K562 (cell line): ENCODE data around the gene PABPC3. TPM values are rescaled to one million over a fixed set of nuclear protein-coding genes. Genes with fewer than 3 reads are reported as not detected.

Experiments used
- ATAC-seq: fragments of 200-7000 bp; cut with Tn5 transposase; 3 replicates; pipeline ENCODE4 v1.9.1; 2020; ENCODE audit warnings: moderate library complexity
- BruUV-seq: library from RNA; stranded (reverse); fragments of 400-500 nt; replicated peaks from 2 replicates; lab custom pipeline; 2021; lab: Mats Ljungman, UMichigan
- CTCF ChIA-PET: fragments of 300-600 bp; formaldehyde crosslinking; extraction: SDS; loops from one replicate; lab custom pipeline; 2021; ENCODE audit warnings: low intra/inter-chr PET ratio; lab: Yijun Ruan, JAX
- POLR2A ChIA-PET: fragments of 300-600, 350-650 bp; sonication (Branson Sonifier 250); formaldehyde crosslinking; extraction: SDS; loops from one replicate; lab custom pipeline; 2021; ENCODE audit warnings: antibody characterized with exemption, inconsistent platforms; lab: Yijun Ruan, JAX
- DNase-seq, 4 experiments: peaks; one replicate each; pipeline versions ENCODE4 v3.0.0 to v3.0.0-alpha.2; 2011 to 2018; ENCODE audit warnings: low spot score in 3 of 4, mixed read lengths in 3 of 4; ENCODE audit errors: extremely low read depth in 1 of 4
- FAIRE-seq: peaks from 2 replicates; lab custom pipeline; 2011; peaks lifted over from hg19 to GRCh38; lab: Jason Lieb, UNC
- H2AFZ ChIP-seq: 2 replicates; pipeline ENCODE4 v1.6.0; 2011; ENCODE audit warnings: low read depth, low read length, control low read depth, inconsistent platforms
- H3K27ac ChIP-seq: fragments of 200-600 bp; 3 replicates; pipeline ENCODE4 v1.8.0; 2011; ENCODE audit warnings: low read depth, mild to moderate bottlenecking, control low read depth, inconsistent platforms, low read length, moderate library complexity, mixed read lengths; ENCODE audit errors: extremely low read depth
- H3K27me3 ChIP-seq, 2 experiments: fragments of 300-600 bp in 1 of 2; 2 replicates in 1 of 2; 3 replicates in 1 of 2; pipeline versions ENCODE4 v1.6.0 to v1.8.0; 2011; ENCODE audit warnings: inconsistent platforms in 2 of 2, low read length in 2 of 2, mild to moderate bottlenecking in 1 of 2, mixed read lengths in 1 of 2, moderate library complexity in 1 of 2; ENCODE audit not compliant: control insufficient read depth in 2 of 2, insufficient read depth in 2 of 2
- H3K36me3 ChIP-seq: fragments of 300-600 bp; 3 replicates; pipeline ENCODE4 v1.8.0; 2011; ENCODE audit warnings: mild to moderate bottlenecking, low read length, inconsistent platforms; ENCODE audit not compliant: control insufficient read depth, insufficient read depth
- H3K4me1 ChIP-seq, 2 experiments: fragments of 200-600 bp in 1 of 2; replicated peaks in 1 of 2; 2 replicates in 1 of 2; 3 replicates in 1 of 2; pipeline versions ENCODE4 v1.5.1 to v1.8.0; 2011; ENCODE audit warnings: inconsistent platforms in 2 of 2, low read length in 2 of 2, mild to moderate bottlenecking in 1 of 2, mixed read lengths in 1 of 2, moderate library complexity in 1 of 2; ENCODE audit not compliant: control insufficient read depth in 2 of 2, insufficient read depth in 2 of 2
- H3K4me2 ChIP-seq: 2 replicates; pipeline ENCODE4 v1.6.1; 2011; ENCODE audit warnings: low read length, control low read depth, inconsistent platforms, mixed read lengths; ENCODE audit not compliant: insufficient read depth
- H3K4me3 ChIP-seq: fragments of 200-600 bp; sonication (generic), shearing (Covaris generic); 2 replicates; pipeline ENCODE4 v1.5.1; 2016; ENCODE audit warnings: control low read depth, inconsistent platforms
- H3K79me2 ChIP-seq: fragments of 200-600 bp; 3 replicates; pipeline ENCODE4 v1.8.0; 2011; ENCODE audit warnings: low read length, inconsistent platforms; ENCODE audit not compliant: control insufficient read depth, insufficient read depth
- H3K9ac ChIP-seq, 2 experiments: 2 replicates each; pipeline versions ENCODE4 v1.6.0 to v1.6.1; 2011; ENCODE audit warnings: low read depth in 2 of 2, low read length in 2 of 2, control low read depth in 1 of 2, inconsistent platforms in 1 of 2, mild to moderate bottlenecking in 1 of 2, mixed read lengths in 1 of 2; ENCODE audit not compliant: insufficient read depth in 1 of 2
- H3K9me1 ChIP-seq: one replicate; pipeline ENCODE4 v1.6.0; 2011; ENCODE audit warnings: inconsistent platforms, mild to moderate bottlenecking, low read length, moderate library complexity; ENCODE audit not compliant: control insufficient read depth, insufficient read depth
- H3K9me3 ChIP-seq: replicated peaks from 2 replicates; pipeline ENCODE4 v1.5.1; 2011; ENCODE audit warnings: low read depth, low read length, inconsistent platforms; ENCODE audit not compliant: control insufficient read depth, insufficient read depth
- H4K20me1 ChIP-seq: replicated peaks from 2 replicates; pipeline ENCODE4 v1.6.1; 2011; ENCODE audit warnings: low read length, inconsistent platforms, mixed read lengths; ENCODE audit not compliant: control insufficient read depth, insufficient read depth
- ARID1B ChIP-seq: fragments of 450-650 bp; IDR thresholded peaks from 2 replicates; pipeline ENCODE4 v1.6.1; 2016; ENCODE audit warnings: antibody characterized with exemption, mild to moderate bottlenecking, inconsistent platforms
- CHAMP1 ChIP-seq: fragments of 450-650 bp; IDR thresholded peaks from 2 replicates; pipeline ENCODE4 v1.6.1; 2016; ENCODE audit warnings: mild to moderate bottlenecking
- ESRRB ChIP-seq: fragments of 250-450 bp; sonication (Bioruptor Pico); IDR thresholded peaks from 2 replicates; pipeline ENCODE4 v1.5.0; 2020; ENCODE audit warnings: mild to moderate bottlenecking, moderate library complexity, borderline replicate concordance
- HDAC3 ChIP-seq: fragments of 450-650 bp; IDR thresholded peaks from 2 replicates; pipeline ENCODE4 v1.6.1; 2018; ENCODE audit warnings: borderline replicate concordance, mild to moderate bottlenecking, moderate library complexity; ENCODE audit not compliant: partially characterized antibody
- HIVEP1 ChIP-seq: fragments of 250-450 bp; sonication (Bioruptor Pico); IDR thresholded peaks from 2 replicates; pipeline ENCODE4 v1.4.0; 2020; ENCODE audit warnings: mild to moderate bottlenecking
- IFI16 ChIP-seq: fragments of 250-450 bp; sonication (Bioruptor Pico); IDR thresholded peaks from 2 replicates; pipeline ENCODE4 v2.1.2; 2022; ENCODE audit warnings: mild to moderate bottlenecking, inconsistent platforms
- ILF3 ChIP-seq: fragments of 450-650 bp; IDR thresholded peaks from 2 replicates; pipeline ENCODE4 v1.6.1; 2018; ENCODE audit warnings: antibody characterized with exemption, mild to moderate bottlenecking, moderate library complexity, borderline replicate concordance
- IRF2 ChIP-seq: sonication (generic); formaldehyde crosslinking; IDR thresholded peaks from 2 replicates; pipeline ENCODE4 v1.8.1; 2022; ENCODE audit warnings: mild to moderate bottlenecking, missing genetic modification reagents
- NR2C2 ChIP-seq, 2 experiments: fragments of 200-800 bp in 1 of 2; sonication (Bioruptor generic) in 1 of 2; sonication (generic) in 1 of 2; formaldehyde crosslinking in 1 of 2; IDR thresholded peaks; 2 replicates each; pipeline versions ENCODE4 v1.6.1 to v1.8.0; 2016 to 2022; ENCODE audit warnings: mild to moderate bottlenecking in 1 of 2, missing compliant biosample characterization in 1 of 2, missing genetic modification characterization in 1 of 2, missing genetic modification reagents in 1 of 2
- PCBP2 ChIP-seq: fragments of 200-400 bp; formaldehyde crosslinking; IDR thresholded peaks from 2 replicates; pipeline ENCODE4 v1.6.1; 2018; ENCODE audit warnings: low read length, low read depth, mild to moderate bottlenecking, moderate library complexity; ENCODE audit not compliant: poor library complexity, severe bottlenecking
- POLR2H ChIP-seq: IDR thresholded peaks from 2 replicates; pipeline ENCODE4 v1.6.1; 2016; ENCODE audit warnings: missing genetic modification characterization, low read depth, mild to moderate bottlenecking, control low read depth, missing compliant biosample characterization, moderate library complexity
- SIN3A ChIP-seq, 2 experiments: fragments of 150-350 bp in 1 of 2; IDR thresholded peaks; 2 replicates each; pipeline ENCODE4 v1.6.1; 2011 to 2016; ENCODE audit warnings: borderline replicate concordance in 2 of 2, low read depth in 2 of 2, low read length in 2 of 2, mild to moderate bottlenecking in 2 of 2, moderate library complexity in 2 of 2; ENCODE audit not compliant: control insufficient read depth in 1 of 2
- SMARCA4 ChIP-seq: fragments of 450-650 bp; IDR thresholded peaks from 2 replicates; pipeline ENCODE4 v1.6.1; 2016
- SMARCC2 ChIP-seq: fragments of 450-650 bp; IDR thresholded peaks from 2 replicates; pipeline ENCODE4 v1.6.1; 2017; ENCODE audit warnings: antibody characterized with exemption, moderate library complexity, mild to moderate bottlenecking, low read depth
- SP2 ChIP-seq: IDR thresholded peaks from 2 replicates; pipeline ENCODE4 v1.6.1; 2011; ENCODE audit warnings: mild to moderate bottlenecking, low read depth, low read length, moderate library complexity; ENCODE audit not compliant: poor library complexity, severe bottlenecking; ENCODE audit errors: extremely low read depth
- TCF7L2 ChIP-seq: fragments of 150-350 bp; IDR thresholded peaks from 2 replicates; pipeline ENCODE4 v1.6.1; 2016; ENCODE audit warnings: low read depth, mild to moderate bottlenecking, low read length, moderate library complexity
- ZNF224 ChIP-seq: sonication (generic); formaldehyde crosslinking; IDR thresholded peaks from 2 replicates; pipeline ENCODE4 v1.8.0; 2022; ENCODE audit warnings: mild to moderate bottlenecking, missing genetic modification reagents
- ZNF431 ChIP-seq: sonication (generic); formaldehyde crosslinking; IDR thresholded peaks from 2 replicates; pipeline ENCODE4 v1.8.0; 2022; ENCODE audit warnings: mild to moderate bottlenecking, missing genetic modification reagents
- ZNF699 ChIP-seq: fragments of 250-450 bp; sonication (Bioruptor Pico); IDR thresholded peaks from 2 replicates; pipeline ENCODE4 v1.8.0; 2021; ENCODE audit warnings: mild to moderate bottlenecking, moderate library complexity; ENCODE audit not compliant: insufficient replicate concordance
- WGBS: fragments of 100-300 bp; shearing (Covaris generic); methylation state at CpG from one replicate; pipeline ENCODE4 v1.1.6; 2016; ENCODE audit warnings: low coverage, mixed read lengths; ENCODE audit not compliant: insufficient coverage; ENCODE audit errors: missing lambda C conversion rate; 5-methylcytosine and 5-hydroxymethylcytosine counted together
- in situ Hi-C: fragments of 300-500 bp; cut with MboI; formaldehyde crosslinking; loops from 4 replicates; pipeline ENCODE4 v1.15.0; 2018; ENCODE audit warnings: inconsistent platforms, mixed read lengths
- intact Hi-C: fragments of 100-400 bp; cut with micrococcal nuclease; formaldehyde crosslinking; loops from 2 replicates; pipeline ENCODE4 v1.14.2; 2022
- polyA plus RNA-seq, 8 experiments: library from polyadenylated mRNA; depleted of rRNA in 4 of 8; stranded (reverse) in 5 of 8; unstranded in 3 of 8; fragments of >200 nt; fragmentation: Nextera tagmentation in 2 of 8; fragmentation: Illumina TruSeq in 1 of 8; extraction: Ambion mirVana in 2 of 8; extraction: Trizol in 1 of 8; gene quantifications; 2 replicates each; pipeline versions ENCODE4 v1.2.1 to v1.2.3, GENCODE V29; 2011 to 2014; ENCODE audit warnings: inconsistent platforms in 1 of 8, missing spikeins in 1 of 8
- total RNA-seq, 7 experiments: library from RNA; depleted of rRNA in 6 of 7; stranded (reverse); fragments of >200 nt in 6 of 7; fragmentation: Illumina TruSeq in 2 of 7; extraction: Trizol in 2 of 7; gene quantifications; 2 replicates each; pipeline versions ENCODE4 v1.2.1 to v1.2.3, GENCODE V29; 2011 to 2021; ENCODE audit warnings: low replicate concordance in 1 of 7

Gene PABPC3
- total and polyA plus RNA-seq, 9 of the 15 experiments (the other 6 are each of a cell fraction or from before 2014, with no cell fraction given) = 0.05 to 0.80 (median 0.25) TPM

- Histone ChIP-seq H3K9ac (peak overlapping the region in 1 of 2 experiments; percentile 25; a peak in 1 of 4 replicates), H3K36me3 (no peaks in the 10 kb centered on the region), H4K20me1 (no peaks in the 10 kb centered on the region), H3K4me2 (peak overlapping the region; percentile 34), H3K4me3 (no peak overlapping the region), H3K79me2 (no peaks in the 10 kb centered on the region), H3K27ac (peak overlapping the region; percentile 64; the same call in 2 of the 3 replicates), H3K4me1 (peaks cover 0 to 7% of the 10 kb centered on the region in 2 experiments; a peak in 4 of 5 replicates), H2AFZ (peak overlapping the region; percentile 62; the same call in 1 of the 2 replicates), H3K9me3 (no peaks in the 10 kb centered on the region), H3K27me3 (no peaks in the 10 kb centered on the region), H3K9me1 (no peaks in the 10 kb centered on the region)
- DNase-seq (peak; percentile 24 to 70 (median 38)), ATAC-seq (peak; percentile 84), FAIRE-seq (peak; percentile 81)
- in situ Hi-C loops (no loop called here), intact Hi-C loops (no loop called here)
- ChIA-PET POLR2A (no interaction called here), CTCF (no interaction called here)
- BruUV-seq = no TSS peak
- 5% methylated on average over 2 of the region's 2 CpGs for WGBS
- TF ChIP-seq ESRRB (CRISPR knock-in tag) (no peak), SP2 (no peak), IRF2 (no peak), POLR2H (tag) (no peak), CHAMP1 (peak; percentile 66), ZNF224 (CRISPR knock-in tag) (no peak), IFI16 (CRISPR knock-in tag) (no peak), HIVEP1 (no peak), SMARCC2 (peak; percentile 66; the same call in 1 of the 2 replicates), HDAC3 (peak; percentile 42), TCF7L2 (no peak), SIN3A (IDR thresholded peaks at IDR 0.05; ENCODE audit: borderline replicate concordance in 2 of 2, control insufficient read depth in 1 of 2, low read depth in 2 of 2, low read length in 2 of 2) (no peak), ILF3 (no peak), NR2C2 (CRISPR knock-in tag; IDR thresholded peaks at IDR 0.05) (no peak), NR2C2 (tag; IDR thresholded peaks at IDR 0.05) (peak; percentile 56; the same call in 1 of the 2 replicates), SMARCA4 (peak; percentile 85), ZNF431 (CRISPR knock-in tag) (no peak), PCBP2 (no peak), ZNF699 (CRISPR knock-in tag) (no peak), ARID1B (peak; percentile 90)
These were observed 15.2 kb upstream of the PABPC3 start for GRCh38 chr13:25080773-25081172.
